A172 (cell line): Measurements from ENCODE around the gene CD177. TPM values are rescaled to one million over a fixed set of nuclear protein-coding genes. Genes with fewer than 3 reads are reported as not detected.
"Not testable (repeated sequence)": the region's sequence is repeated elsewhere in the genome, so short reads cannot be mapped to it uniquely, and the experiment has no call there.

ENCODE experiments used
- DNase-seq: peaks from one replicate; pipeline ENCODE4 v3.0.0-alpha.2; 2015; ENCODE audit warnings: low spot score
- total RNA-seq: library from RNA; depleted of rRNA; stranded (reverse); fragments of >200 nt; shearing (Covaris generic); gene quantifications from 2 replicates; pipeline ENCODE4 v1.2.3, GENCODE V29; 2014

Gene CD177
- total RNA-seq, 1 experiment from 2014 or later, result 0.78 TPM

DNA sequence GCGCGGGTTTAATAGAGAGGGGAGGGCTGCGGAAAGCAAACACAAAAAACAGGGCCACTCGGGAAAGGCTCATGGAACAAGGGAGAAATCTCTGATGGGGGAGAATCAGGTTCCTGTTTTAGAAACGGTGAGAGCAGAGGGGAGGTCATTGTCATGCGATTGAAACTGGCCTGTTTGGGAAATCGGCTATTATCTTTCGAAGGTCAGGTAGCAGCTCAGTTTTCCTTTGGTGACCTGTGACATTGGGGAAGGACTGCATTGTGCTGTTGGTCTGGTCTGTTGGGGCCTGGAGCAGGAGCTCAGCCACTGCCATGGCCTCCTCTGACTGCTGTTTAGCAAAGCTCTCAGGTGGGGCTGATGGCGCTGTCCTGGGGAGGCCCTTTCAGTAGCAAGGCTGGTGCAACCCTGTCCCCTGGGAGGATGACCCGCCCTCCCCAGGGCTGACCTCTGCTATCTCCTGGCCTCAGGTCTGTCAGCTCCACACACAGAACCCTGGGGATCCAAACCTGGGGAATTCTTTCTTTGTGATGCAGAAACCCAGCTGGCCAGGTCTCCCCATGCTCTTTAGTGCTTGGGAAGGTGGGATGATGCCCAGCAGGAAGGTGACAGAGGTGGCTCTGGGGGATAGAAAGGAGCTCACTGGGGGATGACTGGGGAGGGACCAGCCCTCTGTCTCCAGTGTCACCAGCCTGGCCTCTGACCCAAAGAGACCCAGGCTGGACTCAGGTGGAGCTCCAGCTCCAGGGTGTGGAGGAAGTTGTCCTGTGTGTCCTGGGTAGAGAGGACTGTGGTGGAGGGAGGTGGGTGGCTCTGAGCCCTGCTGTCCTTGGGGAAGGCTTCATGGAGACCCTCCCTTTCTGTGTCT is 21.2 kb upstream of the CD177 start:
- DNase-seq, result no peak

GRCh38 chr19:43336508-43336907 is 17.0 kb upstream of the CD177 start:
- not testable (repeated sequence) for DNase-seq

DNA sequence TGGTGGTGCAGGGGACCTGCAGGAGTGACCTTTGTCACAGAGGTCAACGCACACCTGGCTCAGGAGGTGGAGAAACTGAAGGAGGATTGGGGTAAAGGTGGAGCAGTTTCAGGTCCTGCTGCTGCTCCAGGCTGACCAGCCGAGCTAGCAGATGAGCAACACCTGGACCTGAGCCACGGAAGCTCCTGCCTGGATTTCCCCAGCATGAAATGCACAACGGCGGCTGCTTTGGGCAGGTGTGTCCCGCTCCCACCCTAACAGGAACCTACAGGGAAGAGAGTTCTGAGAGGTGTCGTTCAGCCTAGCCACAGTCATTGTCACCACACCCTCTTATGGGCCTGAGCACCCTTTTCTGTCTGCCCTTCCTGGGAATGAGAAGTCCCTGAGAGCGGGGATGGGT is 15.7 kb upstream of the CD177 start:
- no peak for DNase-seq

- DNase-seq, result no peak
Measured at GRCh38 chr19:43338530-43338929, 15.0 kb upstream of the CD177 start.

DNA sequence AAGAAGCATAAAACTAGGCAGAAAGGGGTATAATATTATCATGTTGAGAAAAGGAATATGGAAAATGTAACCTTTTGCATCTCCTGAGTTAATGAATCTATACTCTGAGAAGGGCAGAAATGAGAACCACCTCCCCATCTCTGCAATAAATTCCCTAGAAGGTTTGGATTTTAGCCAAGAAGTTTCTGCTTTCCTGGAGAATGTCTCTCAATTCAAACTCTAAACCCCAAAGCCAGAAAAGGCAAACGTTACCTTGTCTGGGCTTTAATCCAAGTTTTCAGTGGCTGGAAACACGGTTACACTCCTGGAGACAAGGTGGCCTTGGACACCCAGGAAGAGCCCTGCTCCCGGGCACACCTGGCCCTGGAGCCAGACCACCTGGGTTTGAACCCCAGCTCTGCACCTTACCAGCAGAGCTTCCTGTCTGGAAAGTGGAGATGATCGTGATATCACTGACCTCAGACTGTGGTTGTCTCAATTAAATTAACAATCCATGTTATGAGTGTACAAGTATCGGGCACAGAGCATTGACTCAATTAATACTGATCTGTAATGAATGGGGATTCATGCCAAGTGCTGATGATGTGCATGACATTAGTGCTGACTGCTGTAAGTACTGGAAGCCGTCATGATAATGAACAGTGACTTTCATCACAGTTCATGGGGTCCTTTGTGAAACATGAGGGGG is 14.1 kb upstream of the CD177 start:
- DNase-seq, result not testable (repeated sequence)

DNA sequence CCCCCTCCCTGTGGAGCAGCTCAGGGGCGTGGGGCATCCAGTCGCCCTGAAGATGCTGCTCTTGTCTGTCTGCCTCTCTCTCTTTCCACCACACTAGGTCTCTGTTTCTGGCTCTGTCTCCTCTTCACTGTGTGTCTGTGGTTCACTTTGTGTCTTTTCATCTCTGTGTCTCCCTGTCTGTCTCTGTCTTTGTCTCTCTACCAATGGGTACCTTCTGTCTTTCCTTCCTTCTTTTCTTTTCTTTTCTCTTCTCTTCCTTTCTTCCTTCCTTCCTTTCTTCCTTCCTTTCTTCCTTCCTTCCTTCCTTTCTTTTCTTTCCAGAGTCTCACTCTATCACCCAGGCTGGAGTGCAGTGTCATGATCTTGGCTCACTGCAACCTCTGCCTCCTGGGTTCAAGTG is 13.4 kb upstream of the CD177 start:
- DNase-seq, result not testable (repeated sequence)

- DNase-seq, result not testable (repeated sequence)
Measured at GRCh38 chr19:43341098-43341497, 12.4 kb upstream of the CD177 start.

DNA sequence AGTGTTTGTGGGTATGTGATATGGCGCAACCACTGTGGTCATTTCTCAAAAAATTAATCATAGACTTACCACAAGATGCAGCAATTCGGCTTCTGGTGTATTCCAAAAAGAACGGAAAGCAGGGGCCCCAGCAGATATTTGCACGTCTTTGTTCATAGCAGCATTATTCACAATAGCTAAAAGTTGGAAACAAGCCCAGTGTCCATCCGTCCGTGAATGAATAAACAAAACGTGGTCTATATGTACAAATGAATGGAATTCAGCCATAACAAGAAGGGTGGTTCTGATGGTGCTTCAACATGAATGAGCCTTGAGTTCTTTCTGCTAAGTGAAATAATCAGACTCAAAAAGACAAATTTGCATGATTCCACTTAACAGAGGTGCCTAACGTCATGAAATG is 11.4 kb upstream of the CD177 start:
- DNase-seq, result not testable (repeated sequence)

DNA sequence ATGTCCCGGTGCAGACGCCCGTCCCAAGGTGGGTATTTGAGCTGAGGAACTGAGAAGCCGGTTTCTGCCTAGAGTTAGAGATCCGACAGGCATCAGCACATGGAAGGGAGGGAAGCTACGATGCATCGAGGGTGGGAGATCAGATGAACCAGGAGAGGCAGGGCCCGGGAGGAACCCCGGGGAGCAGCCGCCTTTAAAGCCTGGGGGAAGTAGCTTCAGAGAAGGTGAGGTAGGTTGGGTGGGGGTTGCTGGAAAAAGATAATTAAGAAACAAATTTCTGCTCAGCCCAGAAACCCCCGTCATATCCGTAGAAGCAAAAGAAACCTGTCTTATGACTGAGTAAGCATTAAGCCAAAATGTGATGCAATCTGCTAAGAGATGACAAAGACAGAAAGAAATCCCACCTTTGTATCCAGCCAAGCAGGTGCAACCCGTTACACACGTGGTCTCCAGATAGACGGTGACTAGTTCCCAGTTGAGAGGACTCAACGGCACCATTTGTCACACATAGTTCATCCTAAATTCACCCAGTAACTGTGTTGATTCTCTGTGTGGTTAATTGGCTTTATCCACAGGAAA is 9.1 kb upstream of the CD177 start:
- DNase-seq, result not testable (repeated sequence)

DNA sequence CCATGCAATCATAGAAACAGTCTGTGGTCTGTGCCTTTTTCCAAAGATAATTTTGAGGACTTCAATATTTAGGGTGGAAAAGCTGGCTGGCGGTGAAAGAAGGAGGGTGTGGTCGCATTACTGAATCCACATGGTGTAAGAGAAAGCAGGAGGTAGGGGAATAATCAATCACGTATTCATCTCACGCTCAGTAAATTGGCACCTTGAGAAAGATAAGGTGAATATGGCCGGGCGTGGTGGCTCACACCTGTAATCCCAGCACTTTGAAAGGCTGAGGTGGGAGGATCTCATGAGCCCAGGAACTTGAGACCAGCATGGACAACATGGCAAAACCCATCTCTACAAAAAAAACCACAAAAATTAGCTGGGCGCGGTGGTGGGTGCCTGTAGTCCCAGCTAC is 3.7 kb upstream of the CD177 start:
- not testable (repeated sequence) for DNase-seq

- no peak for DNase-seq
Measured at GRCh38 chr19:43351998-43352746, 1.3 kb upstream of the CD177 start.

DNA sequence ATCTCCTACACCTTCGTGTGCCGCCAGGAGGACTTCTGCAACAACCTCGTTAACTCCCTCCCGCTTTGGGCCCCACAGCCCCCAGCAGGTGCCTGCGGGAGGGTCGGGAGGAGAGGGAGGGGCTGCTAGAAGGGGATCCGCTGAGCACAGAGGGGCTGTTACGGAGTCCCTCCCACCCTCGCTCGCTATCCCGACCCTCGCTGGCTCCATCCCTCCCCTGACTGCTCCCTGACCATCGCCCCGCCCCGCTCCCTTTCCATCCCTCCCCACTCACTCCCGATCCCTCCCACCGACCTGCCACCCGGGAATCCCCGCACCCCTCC is 780 bp downstream of the CD177 start:
- DNase-seq, result no peak

DNA sequence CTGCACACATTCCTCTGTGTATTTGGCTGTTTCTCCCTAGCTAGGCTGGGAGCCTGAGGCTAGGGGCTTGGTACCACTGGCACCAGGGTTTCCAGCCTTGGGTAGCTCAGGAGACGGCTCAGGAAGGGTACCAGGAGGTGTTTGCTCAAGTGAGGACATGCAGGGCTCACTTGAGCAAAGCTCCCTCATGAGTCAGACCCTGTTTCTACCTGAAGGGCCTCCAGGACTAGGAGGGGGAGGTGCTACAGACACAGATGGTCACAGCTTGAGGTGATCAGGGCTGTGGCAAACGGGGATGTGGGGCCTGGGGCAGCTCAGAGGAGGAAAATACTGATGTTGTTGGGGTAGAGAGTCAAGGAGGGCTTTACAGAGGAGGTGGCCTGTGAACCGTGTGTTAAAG is 3.3 kb downstream of the CD177 start:
- DNase-seq, result not testable (repeated sequence)

- DNase-seq, result no peak
Measured at GRCh38 chr19:43362179-43362578, 8.7 kb downstream of the CD177 start.

DNA sequence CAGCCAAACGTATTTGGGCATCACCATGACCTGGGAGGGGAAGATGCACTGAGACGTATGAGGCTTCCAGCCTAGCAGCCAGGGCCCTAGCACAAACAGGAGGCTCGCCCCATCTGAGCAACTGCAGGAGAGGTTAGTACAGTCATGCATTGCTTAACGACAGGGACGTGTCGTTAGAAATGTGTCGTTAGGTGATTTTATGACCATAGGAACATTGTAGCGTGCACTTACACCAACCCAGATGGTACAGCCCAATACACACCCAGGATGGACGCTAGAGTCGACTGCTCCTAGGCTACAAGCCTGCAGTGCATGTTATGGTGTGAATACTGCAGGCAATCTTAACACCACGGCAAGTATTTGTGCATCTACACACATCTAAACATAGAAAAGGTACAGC is 9.3 kb downstream of the CD177 start:
- no peak for DNase-seq

GRCh38 chr19:43365677-43366076 is 12.2 kb downstream of the CD177 start:
- DNase-seq, result not testable (repeated sequence)

DNA sequence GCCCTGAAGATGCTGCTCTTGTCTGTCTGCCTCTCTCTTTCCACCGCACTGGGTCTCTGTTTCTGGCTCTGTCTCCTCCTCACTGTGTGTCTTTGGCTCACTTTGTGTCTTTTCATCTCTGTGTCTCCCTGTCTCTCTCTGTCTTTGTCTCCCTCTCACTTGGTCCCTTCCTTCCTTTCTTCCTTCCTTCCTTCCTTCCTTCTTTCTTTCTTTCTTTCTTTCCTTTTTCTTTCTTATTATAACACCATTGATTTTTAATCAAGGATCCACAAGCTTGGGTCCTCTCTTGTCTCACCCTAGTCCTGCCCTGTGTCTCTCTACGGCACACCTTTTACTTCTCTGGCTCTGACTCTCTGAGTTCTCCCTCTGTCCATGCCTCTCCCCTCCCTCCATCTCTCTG is 14.3 kb downstream of the CD177 start:
- no peak for DNase-seq

GRCh38 chr19:43368897-43369296 is 15.4 kb downstream of the CD177 start:
- DNase-seq, result not testable (repeated sequence)

GRCh38 chr19:43371909-43372308 is 18.4 kb downstream of the CD177 start:
- DNase-seq, result no peak

- no peak for DNase-seq
Measured at GRCh38 chr19:43372462-43372861, 19.0 kb downstream of the CD177 start.

DNA sequence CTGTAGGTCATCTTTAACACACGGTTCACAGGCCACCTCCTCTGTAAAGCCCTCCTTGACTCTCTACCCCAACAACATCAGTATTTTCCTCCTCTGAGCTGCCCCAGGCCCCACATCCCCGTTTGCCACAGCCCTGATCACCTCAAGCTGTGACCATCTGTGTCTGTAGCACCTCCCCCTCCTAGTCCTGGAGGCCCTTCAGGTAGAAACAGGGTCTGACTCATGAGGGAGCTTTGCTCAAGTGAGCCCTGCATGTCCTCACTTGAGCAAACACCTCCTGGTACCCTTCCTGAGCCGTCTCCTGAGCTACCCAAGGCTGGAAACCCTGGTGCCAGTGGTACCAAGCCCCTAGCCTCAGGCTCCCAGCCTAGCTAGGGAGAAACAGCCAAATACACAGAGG is 24.1 kb downstream of the CD177 start:
- not testable (repeated sequence) for DNase-seq

GRCh38 chr19:43380008-43380407 is 26.5 kb downstream of the CD177 start:
- no peak for DNase-seq
